Measurements from ENCODE around the gene FGD3. TPM values are rescaled to one million over a fixed set of nuclear protein-coding genes. Genes with fewer than 3 reads are reported as not detected.

The FGD3 gene
- polyA plus RNA-seq, 1 donor (not counting 4 experiments of a cell fraction or from before 2014, with no cell fraction given), result 0.21 TPM

DNA sequence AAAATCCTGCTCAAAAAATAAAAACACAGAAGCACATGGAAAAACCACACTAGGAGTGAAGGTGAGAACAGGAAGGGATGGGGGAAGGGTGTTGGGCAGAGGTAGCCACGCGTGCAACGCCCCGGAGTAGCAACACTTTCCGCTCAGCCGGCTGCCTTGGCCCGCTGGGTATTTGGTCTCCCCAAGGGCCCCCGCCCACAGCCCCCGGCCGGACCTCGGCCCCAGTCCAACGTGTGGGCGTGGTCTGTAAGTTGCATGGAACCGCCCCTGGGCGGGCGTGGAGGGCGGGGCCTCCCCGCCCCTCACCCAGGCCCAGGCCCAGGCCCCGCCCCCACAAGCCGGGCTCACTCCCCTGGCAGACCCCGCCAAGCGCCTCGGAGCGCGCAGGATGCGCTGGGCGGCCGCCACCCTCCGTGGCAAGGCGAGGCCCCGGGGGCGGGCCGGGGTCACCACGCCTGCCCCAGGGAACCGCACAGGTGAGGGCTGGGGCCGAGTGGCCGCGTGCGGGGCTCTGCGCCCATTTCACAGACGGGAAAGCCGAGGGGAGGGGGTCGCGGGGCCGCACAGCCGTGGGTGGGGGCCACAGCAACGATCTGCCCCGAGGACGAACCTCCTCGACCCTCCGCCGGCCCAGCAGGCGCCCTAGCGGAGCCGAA lies 111.2 kb downstream of the FGD3 start, which contains the start of gene SUSD3:
Gene SUSD3, plus strand, starts transcription at position 347 of the 656 bp plus-strand sequence. Its CDS starts 42 bp downstream, at position 389.
- Histone ChIP-seq H3K4me1 (ENCODE audit: control insufficient read depth, extremely low read depth, insufficient read depth, low read length) (no peaks in the 10 kb centered on the region), H3K9me1 (ENCODE audit: control insufficient read depth, extremely low read depth, insufficient read depth, low read length) (no peaks in the 10 kb centered on the region), H3K9me3 (ENCODE audit: control insufficient read depth, low read depth, low read length) (no peaks in the 10 kb centered on the region), H3K27me3 (ENCODE audit: control insufficient read depth, extremely low read depth, insufficient read depth, low read length) (peaks cover 15% of the 10 kb centered on the region), H3K4me3 (ENCODE audit: control insufficient read depth in 2 of 3, extremely low read depth in 1 of 3, insufficient read depth in 2 of 3, low read depth in 1 of 3, low read length in 3 of 3) (peak within 1 kb of the TSS in 2 of 3 experiments; percentile 26 to 36), H3K27ac (ENCODE audit: control insufficient read depth, insufficient read depth, low read length) (no peak within 1 kb of the TSS), H4K20me1 (ENCODE audit: control insufficient read depth, extremely low read depth, insufficient read depth, low read length) (no peaks in the 10 kb centered on the region), H3K79me2 (ENCODE audit: control insufficient read depth, insufficient read depth, low read length) (no peaks in the 10 kb centered on the region), H3K36me3 (ENCODE audit: control insufficient read depth in 2 of 2, extremely low read depth in 1 of 2, insufficient read depth in 2 of 2, low read length in 2 of 2) (no peaks in the 10 kb centered on the region), H3K4me2 (ENCODE audit: control insufficient read depth, extremely low read depth, insufficient read depth, low read depth, low read length) (peak within 1 kb of the TSS; percentile 35), H3K9ac (ENCODE audit: control insufficient read depth, extremely low read depth, insufficient read depth, low read length) (no peak within 1 kb of the TSS), H2AFZ (ENCODE audit: control insufficient read depth, low read length) (no peak within 1 kb of the TSS)
- TF ChIP-seq EZH2 (IDR thresholded peaks at IDR 0.05; ENCODE audit: low read length), result no peak
- TF ChIP-seq, protein P1, sequence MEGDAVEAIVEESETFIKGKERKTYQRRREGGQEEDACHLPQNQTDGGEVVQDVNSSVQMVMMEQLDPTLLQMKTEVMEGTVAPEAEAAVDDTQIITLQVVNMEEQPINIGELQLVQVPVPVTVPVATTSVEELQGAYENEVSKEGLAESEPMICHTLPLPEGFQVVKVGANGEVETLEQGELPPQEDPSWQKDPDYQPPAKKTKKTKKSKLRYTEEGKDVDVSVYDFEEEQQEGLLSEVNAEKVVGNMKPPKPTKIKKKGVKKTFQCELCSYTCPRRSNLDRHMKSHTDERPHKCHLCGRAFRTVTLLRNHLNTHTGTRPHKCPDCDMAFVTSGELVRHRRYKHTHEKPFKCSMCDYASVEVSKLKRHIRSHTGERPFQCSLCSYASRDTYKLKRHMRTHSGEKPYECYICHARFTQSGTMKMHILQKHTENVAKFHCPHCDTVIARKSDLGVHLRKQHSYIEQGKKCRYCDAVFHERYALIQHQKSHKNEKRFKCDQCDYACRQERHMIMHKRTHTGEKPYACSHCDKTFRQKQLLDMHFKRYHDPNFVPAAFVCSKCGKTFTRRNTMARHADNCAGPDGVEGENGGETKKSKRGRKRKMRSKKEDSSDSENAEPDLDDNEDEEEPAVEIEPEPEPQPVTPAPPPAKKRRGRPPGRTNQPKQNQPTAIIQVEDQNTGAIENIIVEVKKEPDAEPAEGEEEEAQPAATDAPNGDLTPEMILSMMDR (optimal IDR thresholded peaks at IDR 0.05 in 1 of 3, IDR thresholded peaks at IDR 0.05 in 1 of 3, conservative IDR thresholded peaks at IDR 0.05 in 1 of 3; ENCODE audit: extremely low read depth in 1 of 3, insufficient read depth in 2 of 3, low read length in 3 of 3), result no peak
- FAIRE-seq (no peak), DNase-seq (ENCODE audit: low read depth, low spot score) (no peak)
- dilution Hi-C loops (cut with MboI; ENCODE audit: extremely low pct_ligation_motif_present, low sequenced_read_pairs), result no loop called here

DNA sequence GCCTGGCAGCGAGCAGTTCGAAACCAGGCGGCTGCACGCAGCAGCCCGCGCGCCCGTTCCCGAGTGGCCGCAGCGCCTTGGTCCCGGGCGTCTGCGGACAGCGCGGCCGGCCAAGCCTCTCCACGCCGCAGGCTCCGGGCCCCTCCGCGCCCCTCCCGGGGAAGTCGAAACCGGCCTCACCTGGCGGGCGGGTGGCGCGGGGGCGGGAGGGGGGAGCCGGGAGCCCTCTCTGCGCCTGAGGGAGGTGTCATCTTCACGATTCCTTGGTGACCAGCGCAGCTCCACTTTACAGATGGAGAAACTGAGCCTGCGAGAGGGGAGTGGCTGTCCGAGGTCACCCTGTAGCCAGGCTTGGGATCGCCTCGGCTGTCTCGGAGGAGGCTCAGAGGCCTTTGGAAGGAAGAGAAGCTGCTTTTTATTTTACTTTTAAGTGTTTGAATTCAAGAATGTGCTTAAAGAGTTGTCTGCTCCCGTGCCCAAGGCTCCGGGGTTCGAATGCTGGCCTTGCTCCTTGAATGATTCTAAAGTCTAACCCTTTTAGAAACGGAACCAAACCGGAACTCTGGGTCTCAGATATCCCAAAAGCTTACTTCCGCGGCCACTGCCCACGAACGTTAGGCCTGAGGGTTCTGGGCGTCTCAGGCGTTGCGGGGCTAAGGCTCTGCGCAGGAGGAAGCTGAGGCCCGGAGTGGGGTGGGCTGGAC lies 111.8 kb downstream of the FGD3 start:
- no peaks in the 10 kb centered on the region for H3K9me3 ChIP-seq (ENCODE audit: control insufficient read depth, low read depth, low read length)
- no peaks in the 10 kb centered on the region for H3K9me1 ChIP-seq (ENCODE audit: control insufficient read depth, extremely low read depth, insufficient read depth, low read length)
- peak overlapping the region; percentile 35 for H3K4me2 ChIP-seq (ENCODE audit: control insufficient read depth, extremely low read depth, insufficient read depth, low read depth, low read length)
- DNase-seq (ENCODE audit: low read depth, low spot score) (no peak), FAIRE-seq (no peak)
- H3K79me2 ChIP-seq (ENCODE audit: control insufficient read depth, insufficient read depth, low read length), result no peaks in the 10 kb centered on the region
- peaks cover 15% of the 10 kb centered on the region for H3K27me3 ChIP-seq (ENCODE audit: control insufficient read depth, extremely low read depth, insufficient read depth, low read length)
- TF ChIP-seq EZH2 (IDR thresholded peaks at IDR 0.05; ENCODE audit: low read length), result no peak
- TF ChIP-seq, protein P1 (optimal IDR thresholded peaks at IDR 0.05 in 1 of 3, IDR thresholded peaks at IDR 0.05 in 1 of 3, conservative IDR thresholded peaks at IDR 0.05 in 1 of 3; ENCODE audit: extremely low read depth in 1 of 3, insufficient read depth in 2 of 3, low read length in 3 of 3), result no peak
- no peak overlapping the region for H3K9ac ChIP-seq (ENCODE audit: control insufficient read depth, extremely low read depth, insufficient read depth, low read length)
- dilution Hi-C loops (cut with MboI; ENCODE audit: extremely low pct_ligation_motif_present, low sequenced_read_pairs), result no loop called here
- no peaks in the 10 kb centered on the region for H3K4me1 ChIP-seq (ENCODE audit: control insufficient read depth, extremely low read depth, insufficient read depth, low read length)
- H4K20me1 ChIP-seq (ENCODE audit: control insufficient read depth, extremely low read depth, insufficient read depth, low read length), result no peaks in the 10 kb centered on the region
- H2AFZ ChIP-seq (ENCODE audit: control insufficient read depth, low read length), result no peak overlapping the region
- no peaks in the 10 kb centered on the region for H3K36me3 ChIP-seq (ENCODE audit: control insufficient read depth in 2 of 2, extremely low read depth in 1 of 2, insufficient read depth in 2 of 2, low read length in 2 of 2)
- no peak overlapping the region for H3K27ac ChIP-seq (ENCODE audit: control insufficient read depth, insufficient read depth, low read length)
- H3K4me3 ChIP-seq (ENCODE audit: control insufficient read depth in 2 of 3, extremely low read depth in 1 of 3, insufficient read depth in 2 of 3, low read depth in 1 of 3, low read length in 3 of 3), result peak overlapping the region in 2 of 3 experiments; percentile 26 to 36

All from keratinocyte (primary cell).